CD4-positive, alpha-beta T cell treated with Interleukin-15 for 1 hour (primary cell): ENCODE results near the gene SMTNL2.
"Not testable (repeated sequence)": the region's sequence is repeated elsewhere in the genome, so short reads cannot be mapped to it uniquely, and the experiment has no call there.

Experiments
- DNase-seq: peaks from one replicate; pipeline ENCODE4 v3.0.0-alpha.2; 2020

The SMTNL2 gene

DNA sequence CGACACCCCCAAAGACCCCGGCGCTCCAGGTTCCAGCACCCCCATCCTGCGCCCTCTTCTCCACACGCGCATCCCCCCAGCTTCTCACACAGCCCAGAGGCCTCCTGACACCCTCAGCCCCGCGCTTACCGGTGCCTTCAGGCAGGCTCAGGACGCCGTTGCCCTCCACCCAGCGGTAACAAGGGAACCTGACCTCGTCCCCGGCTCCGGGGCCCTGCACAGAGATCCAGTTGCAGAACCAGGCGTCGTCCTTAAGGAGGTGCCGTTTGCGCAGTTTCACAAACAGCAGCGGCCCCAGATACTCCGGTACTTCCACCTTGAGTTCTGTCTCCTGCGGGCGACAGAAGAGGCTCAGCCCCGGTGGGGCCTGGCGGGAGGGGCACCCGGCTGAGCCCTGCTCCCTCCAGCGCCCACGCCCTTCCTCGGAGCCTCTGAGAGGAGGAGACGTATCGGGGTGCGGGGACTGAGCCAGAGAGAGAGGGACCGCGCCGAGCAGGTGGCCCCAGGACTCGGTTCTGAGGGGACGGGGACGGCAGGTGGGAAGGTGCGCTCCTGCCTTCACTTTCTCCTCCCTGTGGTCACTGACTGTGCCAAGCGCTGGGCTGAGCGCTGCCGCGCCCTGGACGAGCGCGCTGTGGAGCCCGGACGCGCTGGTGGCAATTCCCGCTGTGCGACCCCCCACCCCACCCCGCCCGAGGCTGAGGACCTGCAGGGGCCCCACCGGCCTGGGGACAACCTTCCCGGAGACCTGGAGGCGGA, 55.2 kb downstream of the SMTNL2 start:
- peak; percentile 33 for DNase-seq

- not testable (repeated sequence) for DNase-seq
Observed at GRCh38 chr17:4640569-4641188, 56.4 kb downstream of the SMTNL2 start.

- DNase-seq = no peak
Observed at GRCh38 chr17:4641297-4642195, 57.2 kb downstream of the SMTNL2 start, which contains the start of gene ALOX15. ALOX15 (minus strand) TSS chr17:4641678; CDS start chr17:4641651, 27 bp downstream.

GRCh38 chr17:4642286-4642685, 58.0 kb downstream of the SMTNL2 start:
- no peak for DNase-seq

GRCh38 chr17:4643676-4644075, 59.3 kb downstream of the SMTNL2 start:
- DNase-seq = no peak

DNA sequence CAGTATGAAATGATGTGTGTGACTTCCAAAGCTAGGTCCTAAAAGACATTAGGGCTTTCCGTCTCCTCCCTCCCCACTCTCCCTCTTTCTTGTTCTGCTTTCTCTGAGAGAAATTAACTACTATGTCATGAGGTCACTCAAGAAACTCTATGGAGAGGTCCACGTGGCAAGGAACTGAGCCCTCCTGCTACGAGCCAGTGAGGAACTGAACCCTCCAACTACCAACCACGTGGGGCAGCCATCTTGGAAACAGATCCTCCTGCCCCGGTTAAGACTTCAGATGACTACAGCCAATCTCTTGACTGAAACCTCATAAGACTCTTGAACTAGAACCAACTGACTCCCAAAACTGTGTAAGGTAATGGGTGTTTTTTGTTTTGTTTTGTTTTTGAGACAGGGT, 61.3 kb downstream of the SMTNL2 start:
- peak; percentile 31 for DNase-seq

DNA sequence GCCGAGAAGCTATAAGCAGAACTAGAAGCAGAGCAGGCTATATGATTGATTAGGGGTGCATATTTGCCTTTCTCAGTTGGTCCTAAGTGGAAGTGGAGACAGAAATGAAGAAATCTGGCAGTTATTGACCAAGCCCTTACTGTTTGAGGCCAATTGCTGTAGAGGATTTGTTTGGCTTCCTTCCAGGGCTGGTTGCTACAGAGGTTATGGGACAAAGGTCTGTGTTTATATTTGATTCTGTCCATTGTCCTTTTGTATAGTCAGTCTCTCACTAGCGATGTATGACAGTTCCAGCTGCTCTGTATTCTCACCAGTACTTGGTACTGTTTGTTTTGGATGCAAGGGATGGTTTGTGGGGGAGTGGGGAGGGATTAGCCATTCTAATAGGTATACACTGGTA, 64.4 kb downstream of the SMTNL2 start:
- DNase-seq = no peak

DNA sequence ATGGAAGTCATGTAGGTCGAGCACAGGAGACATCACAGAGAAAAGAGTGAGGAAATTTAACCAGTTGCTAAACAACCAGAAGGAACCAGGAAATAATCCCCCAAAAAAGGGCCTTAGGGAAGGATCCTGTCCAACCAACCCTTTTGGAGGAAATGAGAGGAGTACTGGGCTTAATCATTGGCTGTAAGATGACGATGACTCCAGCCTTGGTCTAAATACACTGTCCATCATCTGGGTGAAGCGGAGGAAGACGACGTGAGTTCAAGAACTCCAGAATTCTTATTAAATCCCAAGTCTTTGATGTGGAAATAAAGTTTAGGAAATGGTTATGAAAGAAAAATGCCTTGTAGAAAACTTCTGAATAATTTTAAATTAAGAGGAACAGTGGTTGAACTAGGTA, 68.7 kb downstream of the SMTNL2 start:
- no peak for DNase-seq

GRCh38 chr17:4655933-4656332, 71.6 kb downstream of the SMTNL2 start:
- DNase-seq = not testable (repeated sequence)

DNA sequence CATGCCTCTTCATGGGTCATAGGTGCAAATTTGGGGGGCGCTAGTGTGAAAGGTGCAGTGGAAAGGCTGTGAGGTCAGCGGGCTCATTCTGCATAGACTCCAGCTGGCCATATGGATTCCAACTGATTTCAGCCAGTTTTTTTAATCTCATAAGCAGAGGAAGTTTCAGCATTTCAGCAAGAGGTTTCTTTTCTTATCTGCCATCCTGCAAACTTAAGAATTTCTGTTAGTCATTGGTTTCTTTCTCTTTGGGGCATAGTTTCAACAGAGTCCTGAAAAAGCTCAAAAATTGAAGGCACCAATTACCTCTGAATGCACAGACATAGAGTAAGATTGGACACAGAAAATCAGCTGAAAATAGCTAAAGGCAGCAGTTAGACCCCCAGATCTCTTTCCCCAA, 73.3 kb downstream of the SMTNL2 start:
- DNase-seq = no peak
